OCI-LY7 (cell line): Measurements from ENCODE around the gene WWOX.

Experiments used
- EZH2phosphoT487 ChIP-seq: fragments of 200-600 bp; sonication (generic); IDR thresholded peaks from 2 replicates; pipeline ENCODE4 v1.6.1; 2018; ENCODE audit warnings: low read depth, borderline replicate concordance, mild to moderate bottlenecking, mixed run types, antibody characterized with exemption, low read length, moderate library complexity, mixed read lengths
- TF ChIP-seq, protein P1 (sequence below): fragments of 200-600 bp; sonication (generic); conservative IDR thresholded peaks from 2 replicates; pipeline ENCODE4 v1.5.1; 2014; ENCODE audit warnings: mild to moderate bottlenecking, antibody characterized with exemption, low read length, moderate library complexity, mixed read lengths

DNA sequence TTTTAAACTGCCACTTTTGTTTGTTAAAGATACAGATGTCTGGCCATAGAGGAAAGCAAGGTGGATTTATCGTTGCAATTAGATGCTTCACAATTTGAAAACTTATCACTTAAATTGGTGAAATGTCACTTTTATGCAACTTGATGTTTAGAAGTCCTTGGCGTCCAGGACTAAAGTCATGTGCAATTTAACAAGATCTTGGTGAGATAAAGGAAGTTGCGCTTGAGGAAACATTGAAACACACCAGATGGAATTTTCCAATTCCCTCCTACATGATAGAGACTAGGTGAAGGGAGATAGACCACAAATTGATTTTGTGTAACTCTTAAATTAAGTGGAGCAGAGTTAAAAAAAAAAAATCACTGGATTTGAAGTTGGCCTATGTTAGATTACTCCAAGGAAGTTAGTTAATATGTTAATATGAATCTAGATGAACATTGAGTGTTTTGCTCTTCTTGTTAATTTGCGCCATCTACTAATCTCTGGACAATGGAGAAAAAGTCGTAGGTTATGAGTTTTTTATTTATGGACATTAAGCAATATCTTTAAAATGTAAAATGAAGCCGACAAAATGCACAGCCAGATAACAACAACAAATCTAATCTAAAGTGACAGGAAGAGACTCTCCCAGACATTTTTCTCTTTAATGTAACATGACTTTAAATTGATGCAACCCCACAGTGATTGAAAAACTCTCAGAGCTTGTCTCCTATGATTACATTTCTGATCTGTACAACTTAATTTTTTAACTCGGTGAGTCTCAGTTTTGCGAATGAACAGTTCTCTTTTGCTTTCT is 119.6 kb downstream of the WWOX start:
- TF ChIP-seq, protein P1, sequence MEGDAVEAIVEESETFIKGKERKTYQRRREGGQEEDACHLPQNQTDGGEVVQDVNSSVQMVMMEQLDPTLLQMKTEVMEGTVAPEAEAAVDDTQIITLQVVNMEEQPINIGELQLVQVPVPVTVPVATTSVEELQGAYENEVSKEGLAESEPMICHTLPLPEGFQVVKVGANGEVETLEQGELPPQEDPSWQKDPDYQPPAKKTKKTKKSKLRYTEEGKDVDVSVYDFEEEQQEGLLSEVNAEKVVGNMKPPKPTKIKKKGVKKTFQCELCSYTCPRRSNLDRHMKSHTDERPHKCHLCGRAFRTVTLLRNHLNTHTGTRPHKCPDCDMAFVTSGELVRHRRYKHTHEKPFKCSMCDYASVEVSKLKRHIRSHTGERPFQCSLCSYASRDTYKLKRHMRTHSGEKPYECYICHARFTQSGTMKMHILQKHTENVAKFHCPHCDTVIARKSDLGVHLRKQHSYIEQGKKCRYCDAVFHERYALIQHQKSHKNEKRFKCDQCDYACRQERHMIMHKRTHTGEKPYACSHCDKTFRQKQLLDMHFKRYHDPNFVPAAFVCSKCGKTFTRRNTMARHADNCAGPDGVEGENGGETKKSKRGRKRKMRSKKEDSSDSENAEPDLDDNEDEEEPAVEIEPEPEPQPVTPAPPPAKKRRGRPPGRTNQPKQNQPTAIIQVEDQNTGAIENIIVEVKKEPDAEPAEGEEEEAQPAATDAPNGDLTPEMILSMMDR, result no peak
- no peak for TF ChIP-seq EZH2phosphoT487
